GF-D8 (cell line): Measurements from ENCODE around the gene FAM170B.

ENCODE experiments used
- DNase-seq: peaks from one replicate; lab custom pipeline; 2025; lab: John Stamatoyannopoulos, UW

FAM170B gene

DNA sequence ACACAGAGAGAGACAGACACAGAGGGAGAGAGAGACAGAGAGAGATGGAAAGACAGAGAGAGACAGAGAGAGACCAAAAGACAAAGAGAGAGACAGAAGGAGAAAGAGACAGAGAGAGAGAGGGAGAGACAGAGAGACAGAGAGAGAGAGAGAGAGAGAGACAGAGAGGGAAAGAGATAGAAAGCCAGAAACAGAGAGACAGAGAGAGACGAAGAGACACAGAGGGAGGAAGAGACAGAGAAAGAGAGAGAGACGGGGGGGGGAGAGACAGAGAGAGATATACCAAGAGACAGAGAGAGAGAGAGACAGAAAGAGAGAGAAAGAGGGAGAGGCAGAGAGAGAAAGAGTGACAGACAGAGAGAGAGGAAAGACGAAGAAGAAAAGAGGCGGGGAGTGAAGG is 28.7 kb downstream of the FAM170B start:
- no peak for DNase-seq

DNA sequence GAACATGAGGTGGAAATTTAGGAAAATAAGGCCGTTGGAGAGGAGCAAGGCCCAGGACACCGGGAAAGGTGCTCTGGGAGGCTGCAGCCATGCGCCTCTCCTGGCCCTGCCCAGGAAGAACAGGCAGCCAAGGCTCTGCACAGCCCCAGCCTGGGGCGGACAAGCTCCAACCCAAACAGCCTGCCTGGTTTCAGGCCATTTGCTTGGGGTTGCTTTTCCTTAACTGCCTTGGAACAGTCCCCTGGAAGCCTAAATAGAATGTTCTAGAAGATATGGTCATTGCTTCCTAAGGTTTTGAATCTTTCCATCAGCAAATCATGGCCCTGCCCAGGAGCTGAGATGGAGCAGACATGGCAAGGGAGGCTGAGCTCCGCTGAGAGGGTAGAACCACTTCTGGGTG is 29.5 kb downstream of the FAM170B start:
- DNase-seq = no peak

DNA sequence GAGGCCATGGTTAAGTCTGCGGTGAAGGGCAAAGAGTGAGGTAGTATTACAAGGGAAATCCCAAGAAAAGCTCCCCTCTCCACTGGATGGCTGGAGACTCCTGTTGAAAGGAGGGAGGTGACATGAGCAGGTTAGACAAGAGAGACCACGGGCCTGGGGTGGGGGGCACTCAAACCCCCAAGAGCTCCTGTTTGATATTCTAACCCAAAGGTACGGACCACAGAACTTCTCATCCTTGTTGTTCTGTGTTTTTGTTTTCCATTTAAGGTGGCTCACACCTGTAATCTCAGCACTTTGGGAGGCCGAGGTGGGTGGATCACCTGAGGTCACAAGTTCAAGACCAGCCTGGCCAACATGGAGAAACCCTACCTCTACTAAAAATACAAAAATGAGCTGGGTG is 30.1 kb downstream of the FAM170B start:
- DNase-seq = no peak

DNA sequence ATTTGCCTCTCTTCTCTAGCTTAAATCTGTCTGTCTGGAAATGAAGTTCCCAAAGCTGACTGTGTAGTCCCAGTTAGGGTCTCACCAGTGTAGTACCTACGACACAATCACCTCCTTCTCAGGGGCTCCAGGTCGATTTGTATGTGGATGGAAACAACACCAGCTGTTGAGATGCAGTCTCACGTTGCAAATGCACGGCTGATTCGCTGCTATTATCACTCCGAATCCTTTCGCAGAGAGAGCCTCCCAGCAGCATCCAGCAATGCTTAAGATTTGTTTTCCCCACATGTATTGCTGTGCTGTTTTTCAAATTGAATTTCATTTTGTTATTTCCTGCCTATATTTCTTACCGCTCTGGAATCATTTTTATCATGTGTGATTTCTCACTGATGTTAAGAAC is 34.8 kb downstream of the FAM170B start:
- no peak for DNase-seq

DNA sequence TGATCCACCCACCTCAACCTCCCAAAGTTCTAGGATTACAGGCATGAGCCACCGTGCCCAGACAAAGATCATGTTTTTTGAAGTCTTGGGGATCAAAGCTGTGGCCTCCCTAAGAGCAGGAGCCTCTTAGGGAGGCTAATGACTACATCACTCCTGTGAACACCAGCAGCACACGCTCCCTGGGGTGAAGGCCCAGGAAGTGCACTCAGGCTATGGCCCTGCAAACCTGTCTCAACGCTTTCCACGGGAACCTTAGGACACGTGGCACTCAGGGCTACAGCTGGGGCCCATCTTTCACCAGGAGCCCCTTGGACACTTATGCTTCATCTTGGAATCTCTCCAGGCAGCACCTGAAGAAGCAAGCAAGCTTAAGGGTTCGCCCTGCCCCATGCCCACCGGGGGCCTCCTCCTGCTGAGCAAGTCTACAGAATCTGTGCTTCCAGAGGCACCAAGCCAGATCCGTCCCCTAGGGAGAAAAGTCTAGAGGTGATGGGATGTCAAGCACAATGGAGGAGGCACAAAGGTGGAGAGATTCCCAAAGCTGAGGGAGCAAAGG is 36.9 kb downstream of the FAM170B start:
- DNase-seq = no peak

DNA sequence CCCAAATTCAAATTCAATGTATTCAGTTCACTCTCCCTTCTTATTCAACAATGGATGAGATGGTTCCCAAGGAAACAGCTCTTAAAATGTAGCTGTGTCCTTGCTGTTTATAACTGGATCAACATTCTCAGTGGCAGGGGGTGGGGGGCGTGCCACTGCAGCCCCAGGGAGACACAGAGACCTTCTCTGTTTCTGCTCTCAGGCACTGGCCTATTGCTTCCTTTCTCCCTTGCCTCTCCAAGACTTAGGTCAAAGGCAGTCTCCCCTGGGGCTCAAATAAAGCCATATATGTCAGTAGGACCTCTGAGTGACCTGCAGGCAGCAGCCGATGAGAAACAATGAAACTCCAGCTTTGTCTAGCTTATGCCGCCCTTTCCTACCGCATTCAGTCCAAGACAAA is 39.2 kb downstream of the FAM170B start:
- DNase-seq = no peak

DNA sequence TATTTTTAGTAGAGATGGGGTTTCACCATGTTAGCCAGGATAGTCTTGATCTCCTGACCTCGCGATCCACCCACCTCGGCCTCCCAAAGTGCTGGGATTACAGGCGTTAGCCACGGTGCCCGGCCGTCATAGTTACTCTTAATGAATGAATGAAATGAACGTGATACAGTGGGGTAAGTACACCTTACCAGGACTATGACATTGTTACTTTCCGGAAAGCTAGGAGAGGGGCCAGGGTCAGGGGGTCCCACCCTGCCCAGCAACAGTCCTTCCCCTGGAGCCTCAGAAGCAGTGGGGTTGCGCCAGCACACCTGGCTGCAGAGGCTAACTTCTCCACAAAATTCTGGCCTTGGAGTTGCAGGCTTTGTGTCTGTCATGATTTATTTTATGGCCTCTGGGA is 39.9 kb downstream of the FAM170B start:
- DNase-seq = no peak

DNA sequence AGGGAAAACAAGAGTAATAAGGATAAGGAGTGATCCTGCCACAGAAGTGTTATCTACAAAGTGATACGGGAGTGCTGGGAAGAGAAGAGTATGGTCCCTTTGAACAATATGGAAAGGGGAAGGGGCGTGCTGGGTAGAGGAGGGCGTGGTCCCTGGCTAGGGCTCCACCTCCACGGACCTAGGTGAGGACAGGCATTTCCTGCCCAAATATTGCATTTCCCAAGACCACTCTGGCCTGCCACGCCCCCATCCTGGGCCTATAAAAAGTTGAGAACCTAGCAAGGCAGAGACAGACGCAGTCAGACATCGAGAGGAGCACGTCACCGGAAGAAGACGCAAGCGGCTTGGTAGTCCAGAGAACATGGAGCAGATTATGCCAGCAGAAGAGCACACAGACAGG is 41.3 kb downstream of the FAM170B start:
- DNase-seq = no peak

DNA sequence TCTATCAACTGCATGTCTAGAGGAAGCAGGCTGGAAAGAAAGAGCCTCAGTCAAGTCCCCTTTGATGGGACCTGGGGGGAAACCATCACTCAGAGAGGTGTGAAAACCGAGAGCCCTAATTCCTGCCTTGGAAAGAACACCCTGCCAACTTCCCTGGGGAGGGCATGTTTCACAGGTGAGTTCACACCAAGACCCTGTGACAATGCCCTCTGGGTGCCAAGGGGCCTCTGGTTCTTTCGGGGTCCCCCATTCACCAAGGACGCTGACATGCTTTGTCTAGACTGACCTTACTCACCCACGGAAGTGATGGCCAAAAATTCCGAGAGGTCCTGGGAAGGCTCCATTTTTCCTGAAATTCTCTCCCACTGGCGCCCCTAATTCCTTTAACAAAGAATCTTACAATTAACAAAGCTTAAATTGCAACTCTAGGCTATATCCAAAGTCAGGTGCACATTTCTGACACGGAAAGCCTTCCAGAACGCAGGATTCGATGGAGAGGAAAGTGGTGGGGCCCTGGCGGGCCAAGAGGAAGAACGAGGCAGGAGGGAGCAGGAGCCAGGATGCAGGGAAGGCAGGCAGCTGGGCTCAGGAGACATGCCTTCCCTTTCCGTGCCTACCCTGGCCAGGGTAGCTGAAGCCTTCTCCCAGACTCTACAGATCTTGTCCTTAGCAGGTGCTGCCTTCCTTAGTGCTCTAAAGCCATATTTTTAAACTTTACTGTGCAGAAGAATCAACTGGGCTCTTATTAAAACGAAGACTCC is 42.2 kb downstream of the FAM170B start:
- no peak for DNase-seq

DNA sequence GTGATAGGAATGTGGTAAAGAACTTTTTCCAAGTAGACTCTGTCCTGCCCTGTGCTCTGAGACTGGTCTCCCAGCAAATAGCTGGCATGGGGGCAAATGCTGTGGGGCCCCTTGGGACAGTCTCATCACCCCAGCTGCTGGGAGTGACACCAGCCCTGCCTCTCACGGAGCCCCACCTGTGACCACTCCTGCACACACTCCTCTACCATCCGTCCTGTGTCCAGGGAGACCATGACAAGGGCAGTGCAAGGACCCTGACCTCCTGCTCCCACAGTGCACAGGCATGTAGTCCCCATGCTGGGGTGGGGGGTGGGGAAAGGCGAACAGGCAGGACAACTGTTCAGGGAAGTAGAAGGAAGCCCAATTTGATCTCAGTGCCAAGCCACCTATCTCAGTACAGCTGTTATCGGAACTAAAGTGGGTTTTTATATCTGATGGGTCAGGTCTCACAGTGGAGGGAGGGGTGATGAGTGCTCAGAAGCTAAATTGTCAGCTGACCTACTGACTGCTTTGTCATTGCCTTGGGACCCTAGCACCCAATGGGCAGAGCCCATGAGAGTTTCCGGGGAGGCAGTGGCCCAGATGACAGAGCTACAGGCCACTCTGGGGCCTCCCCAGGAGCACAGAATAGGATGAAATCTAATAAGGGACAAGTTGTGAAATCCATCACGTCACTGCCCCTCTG is 43.0 kb downstream of the FAM170B start:
- no peak for DNase-seq

DNA sequence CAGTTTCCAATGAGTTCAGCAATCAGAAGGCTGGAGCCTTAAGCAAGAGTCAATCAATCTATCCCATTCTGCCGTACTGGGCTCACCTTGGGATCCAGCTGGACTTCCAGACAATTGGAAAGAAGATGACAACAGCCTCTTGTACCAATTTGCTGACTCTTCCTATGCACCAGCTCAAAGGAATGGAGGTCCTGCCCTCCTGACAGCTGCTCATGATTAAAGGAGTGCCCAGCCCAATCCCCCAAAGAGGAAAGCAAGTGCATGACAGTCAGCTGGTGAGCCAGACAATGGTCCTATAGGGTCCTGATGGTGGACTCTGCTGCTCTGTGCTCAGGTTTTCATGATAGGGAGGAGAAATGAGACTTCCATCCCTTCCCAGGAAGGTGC is 43.6 kb downstream of the FAM170B start:
- DNase-seq = no peak

DNA sequence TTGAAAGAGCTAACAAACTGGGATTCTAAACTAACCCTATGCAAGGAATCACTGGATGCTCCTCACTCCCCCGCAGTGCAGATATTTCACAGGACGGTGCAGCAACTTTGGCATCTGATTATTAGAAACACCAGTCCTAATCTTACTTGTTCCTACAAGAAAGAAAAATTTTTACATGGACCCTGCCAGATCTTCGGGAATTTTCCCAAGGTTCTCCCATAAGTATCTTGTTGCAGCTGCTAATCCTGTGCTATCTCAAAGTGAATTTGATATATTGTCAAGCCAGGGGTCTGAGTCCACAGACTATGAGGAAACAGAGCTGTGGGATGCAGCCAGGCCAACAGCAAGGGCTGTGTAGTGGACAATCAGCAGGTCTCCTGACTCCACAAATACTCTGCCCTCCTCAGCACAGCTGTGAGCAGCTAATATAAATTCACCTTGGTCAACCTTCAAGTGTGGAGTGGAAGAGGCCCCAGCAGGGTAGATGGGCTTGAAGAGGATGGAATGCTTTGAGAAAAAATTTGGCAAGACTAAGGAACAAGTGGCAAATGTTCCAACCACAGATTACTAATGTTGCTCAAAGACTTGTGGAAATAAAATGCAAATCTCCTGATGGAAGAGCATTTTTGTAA is 44.1 kb downstream of the FAM170B start:
- DNase-seq = no peak

DNA sequence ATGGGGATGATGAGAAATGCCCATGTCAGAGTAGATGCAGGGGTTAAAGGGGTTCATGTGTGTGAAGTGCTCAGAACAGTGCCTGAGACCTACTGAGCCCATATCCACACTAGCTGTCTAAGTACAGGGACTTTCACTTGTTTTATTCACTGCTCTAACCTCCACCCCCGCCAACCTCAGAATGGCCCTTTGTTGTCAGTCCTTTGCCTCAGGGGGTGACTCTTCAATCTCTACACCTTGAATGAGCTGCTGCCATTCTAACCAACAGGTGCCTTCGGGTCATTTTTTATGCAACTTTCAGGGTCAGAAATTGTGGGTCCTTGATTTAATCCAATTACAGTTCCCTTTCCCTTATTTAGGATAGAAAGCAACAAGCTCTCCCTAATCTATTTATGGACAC is 44.7 kb downstream of the FAM170B start:
- DNase-seq = no peak

DNA sequence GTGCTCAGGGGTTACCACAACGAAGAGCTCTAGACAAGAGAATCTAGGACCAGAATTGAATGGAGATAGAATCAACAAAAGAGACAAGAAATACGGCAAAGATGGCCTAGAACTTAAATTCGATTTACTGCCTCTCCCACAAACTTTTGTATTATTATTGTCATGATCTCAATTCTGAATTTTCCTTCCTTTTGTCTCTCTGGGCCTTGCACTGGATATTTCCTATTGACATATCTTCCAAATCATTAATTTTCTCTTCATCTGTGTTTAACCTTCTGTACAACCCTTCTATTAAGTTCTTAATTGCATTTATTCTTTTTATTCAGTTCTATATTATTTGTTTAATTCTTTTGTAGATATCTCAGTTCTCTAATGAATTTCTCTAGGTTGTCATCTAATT is 46.9 kb downstream of the FAM170B start:
- DNase-seq = no peak

DNA sequence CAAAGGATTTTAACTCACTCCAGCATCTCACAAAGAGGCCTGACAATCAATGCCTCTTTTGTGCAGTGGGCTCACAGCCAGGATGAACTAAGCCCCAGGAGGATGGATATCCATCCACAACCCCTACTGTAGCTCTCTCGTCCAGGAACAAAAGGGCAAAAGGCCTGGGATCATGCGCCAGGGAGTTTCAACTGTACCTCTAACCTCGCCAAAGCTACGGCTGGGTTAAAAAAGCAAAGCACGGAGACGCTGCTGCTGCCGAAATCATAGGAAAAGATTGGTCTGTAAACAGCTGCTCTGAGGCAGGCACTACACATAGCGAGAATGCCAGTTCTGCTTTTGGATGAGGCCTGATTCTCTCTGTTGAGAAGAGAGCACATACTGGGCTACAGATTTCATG is 50.6 kb downstream of the FAM170B start:
- no peak for DNase-seq

DNA sequence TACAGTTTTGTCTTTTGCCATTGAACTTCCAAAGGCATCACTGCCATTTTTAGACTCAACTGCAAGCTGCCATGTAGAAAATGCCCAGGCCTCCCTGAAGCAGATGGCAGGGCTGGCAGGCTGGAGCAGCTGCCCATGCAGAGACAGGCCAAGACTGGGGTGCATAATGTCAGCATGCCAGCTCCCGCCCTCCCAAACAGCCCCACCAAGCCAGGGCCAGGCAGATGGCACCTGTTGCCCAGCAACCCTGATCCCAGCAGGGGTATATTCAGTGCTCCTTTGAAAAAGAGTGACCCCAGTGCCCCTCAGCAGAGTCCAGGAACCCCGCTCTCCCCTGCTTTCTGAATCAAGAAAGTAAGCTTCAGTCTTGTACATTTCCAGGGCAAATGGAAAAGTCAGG is 51.1 kb downstream of the FAM170B start:
- DNase-seq = no peak

DNA sequence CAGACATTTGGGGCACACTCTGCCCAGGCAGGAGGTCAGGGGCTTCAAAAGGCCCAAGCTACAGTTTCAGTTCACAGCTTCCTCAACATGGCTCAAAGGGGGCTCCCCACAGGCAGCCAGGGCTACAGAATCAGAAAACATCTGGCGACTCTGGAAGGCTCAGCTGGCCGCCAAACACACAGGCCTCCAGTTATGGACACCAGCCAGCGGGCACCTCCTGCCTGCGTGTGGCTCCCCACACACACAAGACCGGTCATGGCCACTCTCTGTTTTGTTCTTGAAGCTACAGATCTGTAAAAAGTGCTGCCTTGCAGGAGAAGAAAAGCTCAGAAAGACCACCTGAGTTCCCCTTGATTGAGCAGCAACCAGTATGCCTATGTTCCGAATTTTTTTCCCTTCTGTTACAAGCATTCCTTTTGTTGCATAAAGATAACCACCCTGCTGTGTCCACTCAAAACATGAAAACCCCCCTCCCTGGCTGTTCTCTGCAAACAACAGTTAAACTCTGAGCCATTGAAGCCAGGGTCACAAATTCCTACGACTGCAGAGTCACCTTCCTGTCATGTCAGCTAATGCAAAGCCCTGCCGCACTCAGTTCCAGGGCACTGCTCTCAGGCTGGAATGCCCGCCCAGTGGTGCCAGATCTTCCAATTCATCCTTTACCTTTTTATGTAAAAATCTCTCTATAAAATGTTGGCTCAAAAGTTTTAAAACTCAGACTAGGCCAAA is 52.1 kb downstream of the FAM170B start:
- no peak for DNase-seq
